GM12878 (cell line): Measurements from ENCODE around the gene TMEM61.

Experiments
- ASH2L ChIP-seq: fragments of 300-600, 200-600 bp; sonication (generic); IDR thresholded peaks from 2 replicates; pipeline ENCODE4 v1.6.1; 2017; ENCODE audit warnings: low read depth, mild to moderate bottlenecking, borderline replicate concordance
- BRCA1 ChIP-seq: IDR thresholded peaks from 2 replicates; pipeline ENCODE4 v1.6.1; 2011; ENCODE audit warnings: low read depth, low read length, improper control_type of control experiment
- EGR1 ChIP-seq, 2 experiments: IDR thresholded peaks; 1 replicate in 1 of 2; 2 replicates in 1 of 2; pipeline ENCODE4 v1.6.1; 2011 to 2012; ENCODE audit warnings: low read depth in 2 of 2, low read length in 2 of 2, borderline replicate concordance in 1 of 2, mild to moderate bottlenecking in 1 of 2, moderate library complexity in 1 of 2
- FOS ChIP-seq: IDR thresholded peaks from 3 replicates; pipeline ENCODE4 v1.6.1; 2011; ENCODE audit warnings: borderline replicate concordance; ENCODE audit not compliant: insufficient read length; ENCODE audit errors: extremely low read depth
- NRF1 ChIP-seq: conservative IDR thresholded peaks from 2 replicates; pipeline ENCODE4 v1.6.1; 2011; ENCODE audit warnings: mild to moderate bottlenecking, low read depth, low read length, improper control_type of control experiment
- TF ChIP-seq, protein P1 (sequence below): IDR thresholded peaks from 2 replicates; pipeline ENCODE4 v1.6.1; 2012; ENCODE audit warnings: mild to moderate bottlenecking, low read depth, low read length
- TF ChIP-seq, protein P2 (sequence below), 3 experiments: IDR thresholded peaks in 2 of 3; conservative IDR thresholded peaks in 1 of 3; 2 replicates each; pipeline ENCODE4 v1.5.1; 2011; ENCODE audit warnings: low read depth in 3 of 3, low read length in 3 of 3, mild to moderate bottlenecking in 3 of 3, control low read depth in 2 of 3, moderate library complexity in 2 of 3, inconsistent platforms in 1 of 3, mixed read lengths in 1 of 3; ENCODE audit not compliant: control insufficient read depth in 2 of 3, insufficient read depth in 1 of 3; ENCODE audit errors: extremely low read depth in 1 of 3
- TF ChIP-seq, protein P3 (sequence below): IDR thresholded peaks from 2 replicates; pipeline ENCODE4 v1.6.1; 2011; ENCODE audit warnings: borderline replicate concordance, low read depth, mild to moderate bottlenecking, moderate library complexity, low read length; ENCODE audit not compliant: insufficient read depth, poor library complexity, severe bottlenecking

DNA sequence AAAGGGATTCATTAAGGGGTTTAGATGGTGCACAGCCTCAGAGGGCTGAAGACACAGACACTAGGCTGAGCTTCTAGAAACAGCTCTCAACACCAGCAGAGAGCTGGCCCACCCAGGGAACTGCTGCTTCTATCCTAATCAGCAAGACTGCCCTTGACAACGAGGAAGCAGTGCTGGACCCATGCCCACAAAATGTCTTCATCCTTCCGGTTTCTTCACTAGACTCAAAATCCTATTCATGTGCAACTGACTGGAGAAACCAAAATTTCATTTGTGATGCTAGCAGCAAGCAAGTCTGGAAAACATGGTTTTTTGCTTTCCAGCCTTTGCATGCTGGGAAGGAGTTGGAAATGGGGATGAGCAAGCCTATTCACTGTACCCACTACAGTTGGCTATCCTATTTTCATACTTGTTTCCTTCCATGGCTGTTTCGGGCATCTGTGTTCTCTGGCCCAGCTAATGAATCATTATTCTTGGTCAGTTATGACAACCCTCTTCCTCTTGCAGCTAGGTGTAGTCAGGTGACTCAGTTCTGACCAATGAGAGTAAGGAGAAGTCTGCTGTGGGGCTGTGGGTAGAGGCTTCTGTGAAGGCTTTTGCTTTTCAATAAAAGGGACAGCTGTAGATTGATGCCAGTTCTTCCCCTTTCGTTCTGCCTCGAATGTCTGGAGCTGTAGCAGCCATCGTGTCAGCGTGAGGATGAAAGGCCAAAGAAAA, 14.6 kb upstream of the TMEM61 start:
- TF ChIP-seq BRCA1 (no peak), NRF1 (no peak), ASH2L (no peak), FOS (no peak), EGR1 (IDR thresholded peaks at IDR 0.05; ENCODE audit: borderline replicate concordance in 1 of 2, low read depth in 2 of 2, low read length in 2 of 2) (no peak)
- TF ChIP-seq, protein P1, sequence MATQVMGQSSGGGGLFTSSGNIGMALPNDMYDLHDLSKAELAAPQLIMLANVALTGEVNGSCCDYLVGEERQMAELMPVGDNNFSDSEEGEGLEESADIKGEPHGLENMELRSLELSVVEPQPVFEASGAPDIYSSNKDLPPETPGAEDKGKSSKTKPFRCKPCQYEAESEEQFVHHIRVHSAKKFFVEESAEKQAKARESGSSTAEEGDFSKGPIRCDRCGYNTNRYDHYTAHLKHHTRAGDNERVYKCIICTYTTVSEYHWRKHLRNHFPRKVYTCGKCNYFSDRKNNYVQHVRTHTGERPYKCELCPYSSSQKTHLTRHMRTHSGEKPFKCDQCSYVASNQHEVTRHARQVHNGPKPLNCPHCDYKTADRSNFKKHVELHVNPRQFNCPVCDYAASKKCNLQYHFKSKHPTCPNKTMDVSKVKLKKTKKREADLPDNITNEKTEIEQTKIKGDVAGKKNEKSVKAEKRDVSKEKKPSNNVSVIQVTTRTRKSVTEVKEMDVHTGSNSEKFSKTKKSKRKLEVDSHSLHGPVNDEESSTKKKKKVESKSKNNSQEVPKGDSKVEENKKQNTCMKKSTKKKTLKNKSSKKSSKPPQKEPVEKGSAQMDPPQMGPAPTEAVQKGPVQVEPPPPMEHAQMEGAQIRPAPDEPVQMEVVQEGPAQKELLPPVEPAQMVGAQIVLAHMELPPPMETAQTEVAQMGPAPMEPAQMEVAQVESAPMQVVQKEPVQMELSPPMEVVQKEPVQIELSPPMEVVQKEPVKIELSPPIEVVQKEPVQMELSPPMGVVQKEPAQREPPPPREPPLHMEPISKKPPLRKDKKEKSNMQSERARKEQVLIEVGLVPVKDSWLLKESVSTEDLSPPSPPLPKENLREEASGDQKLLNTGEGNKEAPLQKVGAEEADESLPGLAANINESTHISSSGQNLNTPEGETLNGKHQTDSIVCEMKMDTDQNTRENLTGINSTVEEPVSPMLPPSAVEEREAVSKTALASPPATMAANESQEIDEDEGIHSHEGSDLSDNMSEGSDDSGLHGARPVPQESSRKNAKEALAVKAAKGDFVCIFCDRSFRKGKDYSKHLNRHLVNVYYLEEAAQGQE = no peak
- TF ChIP-seq, protein P2, sequence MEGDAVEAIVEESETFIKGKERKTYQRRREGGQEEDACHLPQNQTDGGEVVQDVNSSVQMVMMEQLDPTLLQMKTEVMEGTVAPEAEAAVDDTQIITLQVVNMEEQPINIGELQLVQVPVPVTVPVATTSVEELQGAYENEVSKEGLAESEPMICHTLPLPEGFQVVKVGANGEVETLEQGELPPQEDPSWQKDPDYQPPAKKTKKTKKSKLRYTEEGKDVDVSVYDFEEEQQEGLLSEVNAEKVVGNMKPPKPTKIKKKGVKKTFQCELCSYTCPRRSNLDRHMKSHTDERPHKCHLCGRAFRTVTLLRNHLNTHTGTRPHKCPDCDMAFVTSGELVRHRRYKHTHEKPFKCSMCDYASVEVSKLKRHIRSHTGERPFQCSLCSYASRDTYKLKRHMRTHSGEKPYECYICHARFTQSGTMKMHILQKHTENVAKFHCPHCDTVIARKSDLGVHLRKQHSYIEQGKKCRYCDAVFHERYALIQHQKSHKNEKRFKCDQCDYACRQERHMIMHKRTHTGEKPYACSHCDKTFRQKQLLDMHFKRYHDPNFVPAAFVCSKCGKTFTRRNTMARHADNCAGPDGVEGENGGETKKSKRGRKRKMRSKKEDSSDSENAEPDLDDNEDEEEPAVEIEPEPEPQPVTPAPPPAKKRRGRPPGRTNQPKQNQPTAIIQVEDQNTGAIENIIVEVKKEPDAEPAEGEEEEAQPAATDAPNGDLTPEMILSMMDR (IDR thresholded peaks at IDR 0.05 in 2 of 3, conservative IDR thresholded peaks at IDR 0.05 in 1 of 3; ENCODE audit: control insufficient read depth in 2 of 3, extremely low read depth in 1 of 3, insufficient read depth in 1 of 3, low read depth in 3 of 3, low read length in 3 of 3) = no peak
- TF ChIP-seq, protein P3, sequence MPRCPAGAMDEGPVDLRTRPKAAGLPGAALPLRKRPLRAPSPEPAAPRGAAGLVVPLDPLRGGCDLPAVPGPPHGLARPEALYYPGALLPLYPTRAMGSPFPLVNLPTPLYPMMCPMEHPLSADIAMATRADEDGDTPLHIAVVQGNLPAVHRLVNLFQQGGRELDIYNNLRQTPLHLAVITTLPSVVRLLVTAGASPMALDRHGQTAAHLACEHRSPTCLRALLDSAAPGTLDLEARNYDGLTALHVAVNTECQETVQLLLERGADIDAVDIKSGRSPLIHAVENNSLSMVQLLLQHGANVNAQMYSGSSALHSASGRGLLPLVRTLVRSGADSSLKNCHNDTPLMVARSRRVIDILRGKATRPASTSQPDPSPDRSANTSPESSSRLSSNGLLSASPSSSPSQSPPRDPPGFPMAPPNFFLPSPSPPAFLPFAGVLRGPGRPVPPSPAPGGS = no peak
